Measurements from ENCODE around the gene OR52K1.

OR52K1 gene

DNA sequence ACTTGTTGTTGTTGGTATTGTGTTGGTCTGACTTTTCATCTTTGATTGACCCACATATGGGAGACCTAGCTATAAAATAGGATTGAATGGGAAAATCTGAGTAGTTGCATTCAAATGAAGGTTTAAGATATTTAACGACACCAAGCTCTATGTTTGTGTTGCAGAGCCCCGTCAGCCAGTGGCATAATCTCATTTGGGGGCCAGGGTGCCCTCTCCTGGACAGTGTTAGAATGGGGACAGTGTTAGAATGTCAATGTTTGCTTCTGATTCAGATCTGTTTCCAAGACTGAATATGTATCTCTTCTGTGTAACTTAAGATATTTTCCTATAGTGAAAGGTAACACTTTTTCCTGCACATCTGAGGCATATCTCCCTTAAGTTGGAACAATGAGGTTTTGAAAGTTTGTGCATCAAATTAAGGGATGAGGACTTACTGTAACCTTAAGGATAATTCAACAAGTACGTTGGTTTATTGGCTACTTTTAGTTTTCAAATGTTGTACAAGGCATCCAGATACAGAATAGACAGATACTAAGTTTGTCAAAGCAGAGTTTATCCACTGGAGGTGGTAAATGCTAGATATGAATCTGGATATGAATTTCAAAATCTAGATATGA lies 57.3 kb downstream of the OR52K1 start:
- H3K4me3 ChIP-seq (ENCODE audit: low read depth, low read length), result no peak overlapping the region
- TF ChIP-seq, protein P1, sequence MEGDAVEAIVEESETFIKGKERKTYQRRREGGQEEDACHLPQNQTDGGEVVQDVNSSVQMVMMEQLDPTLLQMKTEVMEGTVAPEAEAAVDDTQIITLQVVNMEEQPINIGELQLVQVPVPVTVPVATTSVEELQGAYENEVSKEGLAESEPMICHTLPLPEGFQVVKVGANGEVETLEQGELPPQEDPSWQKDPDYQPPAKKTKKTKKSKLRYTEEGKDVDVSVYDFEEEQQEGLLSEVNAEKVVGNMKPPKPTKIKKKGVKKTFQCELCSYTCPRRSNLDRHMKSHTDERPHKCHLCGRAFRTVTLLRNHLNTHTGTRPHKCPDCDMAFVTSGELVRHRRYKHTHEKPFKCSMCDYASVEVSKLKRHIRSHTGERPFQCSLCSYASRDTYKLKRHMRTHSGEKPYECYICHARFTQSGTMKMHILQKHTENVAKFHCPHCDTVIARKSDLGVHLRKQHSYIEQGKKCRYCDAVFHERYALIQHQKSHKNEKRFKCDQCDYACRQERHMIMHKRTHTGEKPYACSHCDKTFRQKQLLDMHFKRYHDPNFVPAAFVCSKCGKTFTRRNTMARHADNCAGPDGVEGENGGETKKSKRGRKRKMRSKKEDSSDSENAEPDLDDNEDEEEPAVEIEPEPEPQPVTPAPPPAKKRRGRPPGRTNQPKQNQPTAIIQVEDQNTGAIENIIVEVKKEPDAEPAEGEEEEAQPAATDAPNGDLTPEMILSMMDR (conservative IDR thresholded peaks at IDR 0.05; ENCODE audit: low read depth, low read length), result peak; percentile 78
- DNase-seq (ENCODE audit: low read depth), result peak; percentile 53

DNA sequence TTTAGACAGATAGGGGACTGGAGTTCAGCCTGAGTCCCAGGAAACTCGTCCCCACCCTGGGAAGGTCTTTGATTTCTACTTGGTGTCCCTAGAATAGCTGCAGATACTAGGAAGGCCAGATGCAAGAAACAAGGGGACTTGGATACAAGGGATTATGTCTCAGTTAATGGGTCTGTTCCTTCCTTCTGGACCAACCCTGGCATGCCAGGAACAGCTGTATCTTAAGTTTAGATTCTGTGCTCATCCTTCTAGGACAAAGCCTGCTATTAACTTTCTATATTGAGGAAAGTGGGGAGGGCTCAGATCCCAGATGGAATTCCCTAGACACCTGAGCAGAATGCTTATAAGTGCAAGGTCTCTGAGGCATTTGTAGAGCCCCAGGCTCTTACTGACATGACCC lies 58.6 kb downstream of the OR52K1 start:
- DNase-seq (ENCODE audit: low read depth), result no peak
- TF ChIP-seq, protein P1 (conservative IDR thresholded peaks at IDR 0.05; ENCODE audit: low read depth, low read length), result no peak
- H3K4me3 ChIP-seq (ENCODE audit: low read depth, low read length), result no peak overlapping the region

All from choroid plexus epithelial cell (primary cell).